Inflammatory macrophage treated with lipopolysaccharide for 4 hours (primary cell): ENCODE data around the gene MALRD1.
A peak's percentile ranks its signal among the peaks of the same experiment; 100 is the strongest.

ENCODE experiments used
- DNase-seq: peaks from one replicate; pipeline ENCODE4 v3.0.0-alpha.2; 2020

MALRD1 gene

DNA sequence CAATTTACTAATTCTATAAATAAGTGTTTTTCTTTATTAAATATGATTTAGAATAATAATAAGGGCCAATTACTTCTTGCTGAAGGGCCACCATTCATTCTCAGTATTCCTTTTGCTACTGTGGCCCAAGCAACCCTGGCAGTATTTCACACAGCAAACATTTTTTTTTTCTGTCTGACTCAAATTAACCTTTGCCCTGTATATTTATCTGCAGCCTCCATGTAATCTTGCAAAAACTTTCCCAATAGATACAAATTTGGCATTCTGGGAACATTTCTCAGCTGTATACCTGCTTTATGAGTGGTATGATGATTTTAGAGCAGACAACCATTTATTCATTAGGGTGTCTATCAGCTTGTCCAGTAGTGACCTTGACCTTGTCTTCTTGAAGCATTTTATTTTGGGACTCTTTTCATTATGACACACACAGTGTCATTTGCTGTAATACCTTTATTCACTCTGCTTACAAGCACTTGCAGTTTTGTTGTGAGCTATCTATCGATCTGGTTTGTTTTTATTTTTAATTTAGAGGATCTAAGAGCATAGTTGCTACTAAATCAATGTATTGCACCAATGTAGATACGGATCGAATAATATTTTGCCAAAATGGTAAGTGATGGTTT, 607.9 kb downstream of the MALRD1 start:
- DNase-seq: no peak

DNA sequence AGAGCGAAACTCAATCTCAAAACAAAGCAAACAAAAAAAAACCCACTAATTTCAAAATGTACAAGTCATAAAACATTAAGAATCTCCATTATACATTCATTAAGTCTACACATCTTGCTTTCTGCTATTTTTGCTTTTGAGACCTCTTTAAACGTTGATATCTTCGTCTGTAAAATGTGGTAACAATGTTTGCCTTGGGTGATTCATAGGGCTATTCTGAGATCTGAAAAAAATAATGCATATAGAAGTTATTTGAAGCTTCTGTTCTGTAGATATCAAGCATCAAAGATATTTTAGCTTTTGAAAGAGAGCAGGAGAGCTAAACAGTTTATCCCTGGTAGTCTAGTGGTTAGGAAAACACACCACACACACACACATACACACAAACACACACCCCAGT, 609.5 kb downstream of the MALRD1 start:
- no peak for DNase-seq

DNA sequence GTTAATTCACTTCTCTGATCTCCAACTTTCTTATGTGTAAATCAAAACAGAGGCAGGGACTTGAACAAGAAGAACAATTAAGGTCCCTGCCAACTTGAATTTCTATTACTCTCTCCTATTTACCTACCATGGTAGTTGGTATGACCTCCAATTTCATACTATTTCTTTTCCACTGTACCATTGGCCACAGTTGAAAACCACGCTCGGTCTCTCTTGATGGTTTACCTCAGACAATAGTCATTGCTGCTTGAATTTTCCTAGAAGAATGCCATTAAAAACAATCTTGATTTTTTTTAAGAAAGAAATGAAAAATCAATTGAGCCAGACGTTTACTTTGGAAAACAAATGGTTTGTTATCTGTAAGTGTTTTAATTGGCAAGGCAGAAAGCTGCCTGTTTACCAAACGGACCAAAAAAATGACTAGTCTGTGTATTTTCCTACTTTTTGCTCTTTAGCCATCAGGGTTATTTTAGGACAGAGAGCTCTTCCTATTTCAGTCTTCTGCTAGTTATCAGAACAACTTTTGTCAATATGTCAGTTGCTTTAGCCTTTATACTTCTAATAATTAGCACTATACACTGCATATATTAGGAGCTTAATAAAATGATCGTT, 610.1 kb downstream of the MALRD1 start:
- no peak for DNase-seq

DNA sequence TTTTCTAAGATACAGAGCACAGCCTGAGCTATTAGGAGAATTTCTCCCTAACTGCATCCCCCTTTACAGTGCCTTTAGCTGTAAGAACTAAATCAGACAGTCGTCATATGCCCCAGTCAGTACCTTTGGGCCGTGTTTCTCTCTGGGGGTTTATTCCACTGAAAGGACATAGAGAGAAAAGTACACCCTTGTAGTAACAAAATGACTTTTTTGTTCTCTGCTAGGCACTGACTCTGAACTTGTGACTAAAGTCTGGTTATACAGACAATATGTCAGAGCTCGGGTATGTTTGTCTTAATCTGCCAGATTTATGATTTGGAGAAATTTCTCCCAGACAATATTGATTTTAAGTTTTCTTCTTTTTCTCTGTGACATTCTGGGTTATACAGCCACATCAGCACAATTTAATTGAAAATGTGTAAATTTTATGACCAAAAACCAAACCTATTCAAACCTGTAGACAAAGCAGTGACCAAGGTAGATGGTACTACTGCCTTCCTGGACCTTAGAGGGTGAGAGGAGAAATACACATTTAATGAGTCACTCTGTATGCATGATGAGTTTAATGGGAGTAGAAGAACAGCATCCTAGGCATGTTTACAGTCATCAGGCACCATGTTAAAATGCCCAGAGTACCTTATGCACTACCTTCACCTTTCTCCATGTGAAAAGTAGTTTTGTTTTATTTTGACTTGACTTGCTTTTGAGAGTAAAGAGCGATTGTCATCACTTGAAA, 611.5 kb downstream of the MALRD1 start:
- no peak for DNase-seq

DNA sequence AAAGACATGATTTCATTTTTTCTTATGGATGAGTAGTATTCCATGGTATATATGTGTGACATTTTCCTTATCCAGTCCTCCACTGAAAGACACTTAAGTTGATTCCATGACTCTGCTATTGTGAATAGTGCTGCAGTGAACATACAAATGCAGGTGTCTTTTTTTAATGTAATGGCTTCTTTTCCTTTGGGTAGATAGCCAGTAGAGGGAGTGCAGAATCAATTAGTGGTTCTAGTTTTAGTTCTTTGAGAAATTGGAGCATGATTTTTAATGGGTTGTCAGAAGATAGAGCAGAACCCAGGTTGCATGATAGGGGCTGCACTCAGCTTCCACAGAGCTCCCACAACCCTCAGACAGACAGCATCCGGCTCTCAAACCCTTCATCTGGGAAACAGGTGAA, 614.7 kb downstream of the MALRD1 start:
- no peak for DNase-seq

DNA sequence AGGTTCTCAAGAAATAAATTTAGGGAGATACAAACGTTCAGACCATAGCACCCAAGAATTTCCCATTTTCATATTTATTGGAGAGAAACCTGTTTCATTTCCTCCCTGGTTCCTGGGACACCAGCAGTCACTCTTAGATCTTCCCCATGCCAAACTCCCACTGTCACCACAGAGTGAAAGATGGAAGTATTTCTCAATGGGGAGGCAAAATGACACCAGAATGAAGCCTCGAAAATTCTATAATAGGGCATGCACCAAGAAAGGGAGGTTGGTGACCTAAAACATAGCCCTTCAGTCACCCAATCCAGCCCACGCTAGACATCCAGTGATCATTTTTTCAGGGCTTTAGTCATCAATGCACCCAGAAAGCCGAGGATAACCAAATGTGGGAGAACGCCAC, 619.5 kb downstream of the MALRD1 start:
- DNase-seq: peak; percentile 72

DNA sequence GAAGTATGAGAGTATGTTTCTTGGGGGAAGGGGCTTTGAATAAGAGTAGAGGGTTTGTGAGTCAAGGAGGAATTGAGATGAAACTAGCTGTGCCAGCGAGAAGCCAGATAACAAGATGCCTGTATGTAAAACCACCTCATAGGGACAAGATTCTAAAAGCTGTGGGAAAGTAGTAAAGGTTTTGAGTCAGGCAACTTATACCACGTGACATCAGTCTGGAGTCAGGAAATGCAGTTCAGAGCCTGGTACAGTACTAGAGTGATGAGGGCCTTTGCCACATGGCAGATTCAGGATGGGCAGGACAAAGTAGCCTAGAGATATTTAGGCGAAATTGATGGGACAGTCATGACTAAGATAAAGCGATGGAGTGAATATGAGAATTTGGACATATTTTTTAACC, 627.5 kb downstream of the MALRD1 start:
- DNase-seq: no peak

DNA sequence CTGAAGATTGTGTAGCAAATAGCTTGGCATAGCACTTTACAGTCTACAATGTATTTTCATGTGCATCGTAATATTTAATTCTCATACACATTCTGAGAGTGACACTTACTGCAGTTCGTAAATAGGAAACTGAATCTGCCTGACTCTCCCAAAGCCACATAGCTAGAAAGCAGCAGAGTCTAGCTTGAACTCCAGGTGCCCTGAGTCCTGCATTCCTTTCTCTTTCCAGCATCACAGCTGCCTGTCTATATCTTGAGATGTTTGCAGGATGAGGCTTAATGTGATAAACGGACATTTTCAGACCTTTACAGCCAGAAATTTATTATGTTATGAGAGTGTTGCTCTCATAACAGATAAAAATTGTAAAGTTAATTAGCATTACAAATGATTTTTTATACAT, 634.8 kb downstream of the MALRD1 start:
- DNase-seq: no peak

DNA sequence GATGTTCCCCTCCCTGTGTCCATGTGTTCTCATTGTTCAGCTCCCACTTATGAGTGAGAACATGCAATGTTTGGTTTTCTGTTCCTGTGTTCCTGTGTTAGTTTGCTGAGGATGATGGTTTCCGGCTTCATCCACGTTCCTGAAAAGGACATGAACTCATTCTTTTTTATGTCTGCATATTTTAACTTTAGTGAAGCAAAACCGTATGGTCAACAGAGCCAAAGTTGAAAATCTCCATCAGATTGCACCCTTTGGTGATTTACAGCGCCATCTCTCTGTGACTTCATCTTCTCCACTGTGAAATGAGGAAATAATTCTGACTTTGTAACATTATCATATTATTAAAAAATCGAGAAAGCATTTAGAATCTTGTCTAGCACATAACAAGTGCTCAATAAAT, 635.4 kb downstream of the MALRD1 start:
- no peak for DNase-seq

DNA sequence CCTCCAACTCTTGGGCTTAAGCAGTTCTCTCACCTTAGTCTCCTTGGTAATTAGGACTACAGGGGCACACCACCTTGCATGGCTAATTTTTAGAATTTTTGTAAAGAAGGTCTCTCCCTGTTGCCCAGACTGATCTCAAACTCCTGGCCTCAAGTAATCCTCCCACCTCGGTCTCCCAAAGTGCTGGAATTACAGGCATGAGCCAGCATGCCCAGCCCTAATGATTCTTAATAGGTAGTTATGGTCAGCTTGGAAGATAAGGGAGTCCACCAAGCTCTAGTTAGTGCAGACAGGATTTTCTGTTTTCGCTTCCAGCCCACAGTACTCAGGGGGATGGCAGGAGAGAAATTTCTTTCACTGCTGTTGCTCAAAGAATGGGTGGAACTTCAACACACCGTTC, 639.7 kb downstream of the MALRD1 start:
- DNase-seq: no peak

DNA sequence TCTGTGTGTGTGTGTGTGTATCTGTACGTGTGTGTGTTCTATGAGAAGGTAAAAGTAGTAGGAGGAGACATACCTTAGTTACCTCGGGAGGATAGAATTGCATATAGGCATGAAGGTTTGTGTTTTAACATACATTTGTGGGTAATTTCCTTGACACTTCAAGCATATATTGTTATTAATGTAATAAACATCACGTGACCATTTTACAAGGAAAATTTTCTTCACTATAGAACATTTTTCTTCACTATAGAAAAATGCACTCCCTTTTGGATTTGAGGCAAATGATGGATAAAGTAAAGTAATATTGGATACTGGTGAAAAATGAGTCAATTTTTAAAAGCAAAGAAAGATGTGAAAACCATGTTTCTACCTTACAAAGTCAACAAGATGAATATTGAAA, 640.6 kb downstream of the MALRD1 start:
- DNase-seq: no peak

DNA sequence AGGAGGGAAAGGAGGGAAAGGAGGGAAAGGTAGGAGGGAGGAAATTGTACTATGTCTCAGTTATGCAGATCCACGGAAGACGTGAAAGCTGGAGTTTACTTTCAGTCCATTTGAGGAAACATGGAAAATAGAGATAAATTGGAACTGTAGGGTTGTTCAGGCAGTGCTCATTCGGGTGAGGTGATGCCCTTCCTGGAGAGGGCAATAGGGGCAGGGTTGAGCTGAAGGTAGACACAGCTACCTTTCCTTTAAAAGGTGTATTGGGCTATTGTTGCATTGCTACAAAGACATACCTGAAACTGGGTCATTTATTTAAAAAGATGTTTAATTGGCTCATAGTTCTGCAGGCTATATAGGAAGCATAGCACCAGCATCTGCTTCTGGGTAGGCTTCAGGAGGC, 650.7 kb downstream of the MALRD1 start:
- no peak for DNase-seq

DNA sequence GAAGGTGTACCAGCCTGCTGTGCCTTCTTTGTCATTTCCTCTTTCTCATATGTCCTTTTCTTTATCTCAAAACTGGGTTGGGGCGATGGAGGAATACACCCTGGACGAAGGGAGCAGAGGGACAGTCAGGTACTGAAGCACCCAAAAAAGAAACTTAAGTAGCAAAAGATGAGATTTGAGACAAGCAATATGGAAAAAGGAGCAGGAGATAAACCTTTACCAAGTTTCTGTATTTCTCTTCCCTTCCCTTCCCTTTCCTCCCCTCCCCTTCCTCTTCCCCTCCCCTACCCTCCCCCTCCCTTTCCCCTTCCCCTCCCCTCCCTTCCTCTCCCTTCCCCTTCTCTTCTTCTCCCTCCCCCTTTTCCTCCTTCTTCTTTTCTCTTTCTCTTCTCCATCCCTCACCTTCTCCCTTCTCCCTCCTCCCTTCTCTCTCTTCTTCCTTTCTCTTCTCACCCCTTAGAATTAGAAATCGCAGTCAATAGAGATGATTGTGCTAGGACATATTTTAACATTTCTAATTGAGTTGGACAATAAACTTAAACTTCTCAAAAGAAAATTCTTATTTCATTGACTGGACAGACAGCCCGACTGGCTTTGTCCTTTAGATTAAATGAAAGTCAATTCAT, 652.9 kb downstream of the MALRD1 start:
- DNase-seq: no peak

DNA sequence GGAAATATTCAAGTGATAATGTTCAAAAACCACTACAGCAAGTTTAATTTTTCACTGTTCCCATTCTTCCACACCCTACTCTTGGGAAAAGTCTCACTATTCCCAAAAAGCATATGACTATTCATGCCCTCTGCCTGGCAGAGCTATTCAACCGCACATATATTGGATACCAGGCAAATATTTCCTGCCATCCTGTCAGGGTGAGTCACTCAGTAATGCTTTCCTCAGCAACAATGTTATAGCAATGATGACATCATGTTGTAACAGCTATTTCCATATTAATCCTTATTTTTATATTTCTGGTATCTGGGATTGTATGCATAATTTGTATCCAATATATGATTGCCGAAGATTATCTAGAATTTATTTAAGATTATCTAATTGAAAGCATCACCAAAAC, 653.6 kb downstream of the MALRD1 start:
- DNase-seq: peak; percentile 16

DNA sequence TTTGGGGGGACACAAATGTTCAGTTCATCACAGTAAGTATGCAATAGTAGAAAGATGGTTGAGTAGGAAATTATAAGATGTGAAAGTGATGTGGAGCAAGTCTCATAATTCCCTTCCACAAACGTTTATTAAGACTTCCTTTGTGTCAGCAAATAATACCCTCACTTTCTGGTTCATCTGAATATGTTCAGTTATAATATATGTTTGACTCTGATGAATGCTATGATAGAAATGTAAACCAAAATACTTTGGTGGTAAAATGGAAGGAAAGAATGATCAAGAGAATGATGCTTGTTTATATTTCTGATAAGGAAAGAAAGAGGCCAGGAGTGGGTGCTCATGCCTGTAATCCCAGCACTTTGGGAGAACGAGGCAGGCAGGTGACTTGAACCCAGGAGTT, 655.9 kb downstream of the MALRD1 start:
- DNase-seq: no peak

DNA sequence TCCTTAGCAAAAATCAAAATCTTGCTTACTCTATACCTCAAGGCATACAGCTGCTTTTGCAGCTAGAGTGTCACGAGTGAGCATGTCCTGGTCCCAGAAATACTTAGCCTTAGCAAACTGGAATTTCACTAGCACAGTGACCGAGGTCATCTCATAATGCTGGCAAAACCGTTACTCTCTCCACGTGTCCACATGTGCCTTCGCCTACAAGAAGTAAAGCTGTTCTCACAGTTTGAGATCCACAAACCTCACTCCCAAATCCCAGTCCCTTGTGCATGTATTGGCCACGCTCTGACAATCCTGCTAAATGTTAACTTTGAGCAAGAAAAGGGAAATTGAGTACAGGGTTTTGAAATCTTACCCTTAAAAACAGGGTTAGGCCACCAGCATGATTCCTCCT, 656.6 kb downstream of the MALRD1 start:
- no peak for DNase-seq

DNA sequence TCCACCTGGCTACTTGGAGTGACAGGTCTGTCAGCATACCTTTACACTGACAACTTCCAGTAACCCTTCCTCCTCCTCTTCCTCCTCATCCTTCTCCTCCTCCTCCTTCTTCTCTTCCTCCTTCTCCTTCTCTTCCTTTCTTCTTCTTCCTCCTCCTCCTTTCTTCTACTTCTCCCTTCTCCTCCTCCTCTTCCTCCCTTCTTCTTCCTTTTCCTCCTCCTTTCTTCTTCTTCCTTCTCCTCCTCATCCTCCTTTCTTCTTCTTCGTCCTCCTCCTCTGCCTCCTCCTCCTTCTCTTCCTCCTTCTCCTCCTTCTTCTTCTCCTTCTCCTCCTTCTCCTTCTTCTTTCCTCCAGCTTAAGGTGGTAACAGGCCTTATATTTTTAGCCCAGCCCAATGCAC, 658.3 kb downstream of the MALRD1 start:
- DNase-seq: no peak

DNA sequence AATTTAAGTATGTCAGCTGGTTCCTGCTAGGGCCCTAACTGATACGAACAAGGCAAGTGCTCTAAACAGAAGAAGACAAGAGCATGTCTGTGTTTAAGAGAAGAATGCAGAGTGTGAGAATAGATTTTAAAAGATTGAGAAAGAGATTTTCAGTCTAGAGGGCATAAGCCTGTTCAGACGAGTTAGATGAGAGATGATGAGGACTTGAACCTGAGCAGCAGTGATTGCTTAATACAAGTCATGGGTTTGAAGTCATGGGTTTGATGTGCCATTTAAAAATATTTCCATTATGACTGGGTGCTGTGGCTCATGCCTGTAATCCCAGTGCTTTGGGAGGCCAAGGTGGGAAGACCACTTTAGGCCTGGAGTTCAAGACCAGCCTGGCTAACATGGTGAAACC, 658.8 kb downstream of the MALRD1 start:
- DNase-seq: no peak

DNA sequence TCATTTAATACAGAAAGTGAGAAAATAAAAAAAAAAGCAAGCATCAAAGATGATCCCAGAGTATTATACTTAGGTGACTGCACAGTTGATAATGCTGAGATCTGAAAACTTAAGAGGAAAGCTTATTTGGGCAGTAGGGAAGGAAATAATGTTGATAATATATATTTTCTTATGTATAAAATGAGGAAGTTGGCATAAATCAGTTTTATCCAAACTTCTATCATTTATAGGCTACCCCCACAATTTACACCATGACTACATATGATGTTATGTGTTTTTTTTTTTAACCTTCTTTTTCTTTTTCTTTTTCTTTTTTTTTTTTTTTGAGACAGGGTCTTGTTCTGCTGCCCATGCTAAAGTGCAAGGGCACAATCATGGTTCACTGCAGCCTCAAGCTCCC, 659.4 kb downstream of the MALRD1 start:
- DNase-seq: no peak

DNA sequence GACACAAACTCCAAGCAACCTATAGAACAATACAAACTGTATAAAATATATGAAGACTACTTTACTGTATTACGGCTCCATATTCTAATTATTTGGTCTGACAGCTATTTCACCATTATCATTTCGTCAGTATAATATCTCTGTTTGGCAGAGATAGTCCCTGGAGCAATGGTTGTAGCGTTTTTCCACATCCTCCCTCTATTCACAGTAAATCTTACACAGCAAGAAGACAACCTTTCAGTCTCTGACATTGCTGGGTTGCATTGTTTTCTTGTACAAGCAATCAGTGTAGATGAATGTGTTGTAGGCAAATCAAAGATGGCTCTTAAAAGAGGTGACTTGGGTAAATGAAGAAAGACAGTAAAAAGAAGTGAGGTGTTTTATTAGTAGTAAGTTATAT, 662.0 kb downstream of the MALRD1 start:
- DNase-seq: no peak

DNA sequence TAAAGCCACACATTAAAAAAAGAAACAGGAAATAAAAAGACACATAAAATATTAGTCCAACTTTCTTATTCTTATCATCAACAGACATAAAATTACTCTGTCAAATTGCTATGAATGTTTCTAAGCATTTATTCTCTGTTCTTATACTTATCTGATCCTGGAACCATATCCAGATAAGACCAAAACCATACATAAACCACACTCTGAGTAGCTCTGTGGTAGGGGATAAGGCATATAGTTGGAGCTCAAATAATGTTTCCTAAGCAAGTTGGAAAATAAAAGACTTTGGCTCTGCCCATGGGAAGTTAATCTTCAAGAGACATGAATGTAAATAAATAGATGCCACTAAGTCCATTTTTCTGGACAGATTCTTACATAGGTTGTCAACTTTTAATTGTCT, 664.6 kb downstream of the MALRD1 start:
- no peak for DNase-seq

DNA sequence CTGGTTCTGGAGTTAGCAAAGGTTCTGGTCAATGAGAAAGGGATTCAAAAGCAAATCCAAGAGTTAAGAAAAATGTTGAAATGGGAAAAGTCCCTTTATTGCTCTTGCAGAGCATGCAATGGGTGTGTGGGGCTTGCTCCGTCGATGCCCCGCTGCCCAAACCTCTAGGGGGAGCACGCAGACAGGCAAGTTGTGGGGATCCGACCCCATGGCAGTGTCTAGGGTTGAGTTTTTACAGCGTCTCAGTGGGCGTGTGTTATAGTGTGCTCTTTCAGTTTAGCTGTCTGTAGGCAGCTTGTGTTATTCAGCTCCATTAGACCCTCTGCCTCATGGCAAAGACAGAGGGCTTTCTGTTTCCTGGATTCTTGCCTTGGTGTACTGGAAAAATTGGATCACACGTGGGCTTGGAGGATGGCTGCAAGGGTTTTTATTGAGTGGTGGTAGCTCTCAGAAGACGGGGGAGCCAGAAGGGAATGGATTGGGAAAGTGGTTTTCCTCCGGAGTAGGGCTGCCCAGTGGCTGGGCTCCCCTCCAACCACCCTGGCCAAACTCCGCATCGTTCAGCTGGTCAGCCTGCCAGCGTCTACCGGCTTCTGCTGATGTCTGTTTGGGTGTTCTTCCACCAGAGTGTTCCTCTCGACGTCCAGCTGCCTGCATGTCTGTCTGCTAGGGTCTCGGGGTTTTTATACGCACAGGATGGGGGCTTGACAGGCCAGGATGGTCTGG, 665.4 kb downstream of the MALRD1 start:
- no peak for DNase-seq

DNA sequence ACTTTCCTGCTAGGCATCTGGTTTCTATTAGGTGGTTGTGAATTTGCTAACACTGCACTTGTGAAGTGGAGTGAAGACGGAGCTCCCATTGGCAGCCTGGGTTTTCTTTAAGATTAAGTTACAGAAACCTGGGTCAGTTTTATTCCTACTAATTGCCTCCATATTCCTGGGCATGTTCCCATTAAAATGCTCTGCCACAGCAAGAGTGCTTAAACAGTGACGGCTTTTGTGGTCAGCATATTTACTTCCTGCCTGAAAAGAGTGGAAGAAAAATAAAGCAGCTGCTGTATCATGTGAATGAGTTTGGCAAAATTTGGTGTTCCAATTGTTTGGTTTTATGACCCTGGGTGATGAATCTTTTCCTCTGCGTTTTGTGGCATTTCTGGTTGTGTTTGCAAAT, 670.7 kb downstream of the MALRD1 start:
- DNase-seq: no peak

DNA sequence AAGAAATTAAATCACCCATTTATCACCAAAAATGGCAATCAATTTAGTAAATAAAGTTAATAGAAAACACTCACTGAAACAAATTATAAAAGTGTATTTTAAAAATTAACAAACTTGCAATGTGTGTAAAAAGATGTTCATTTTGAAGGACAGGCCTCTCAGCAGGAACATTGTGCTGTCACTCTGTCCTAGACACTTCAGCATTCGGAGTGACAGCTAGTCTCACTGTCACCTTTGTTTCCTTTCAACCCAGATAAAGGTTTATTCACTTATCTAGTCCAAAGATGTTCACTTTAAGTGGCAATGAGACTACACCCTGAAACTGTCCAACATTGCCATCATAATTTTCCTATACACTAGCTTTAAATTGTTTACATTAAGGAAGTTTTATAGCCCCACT, 675.7 kb downstream of the MALRD1 start:
- no peak for DNase-seq
